Subcutaneous adipose tissue (tissue), 4 donors: ENCODE results near the gene TNFAIP8L2. TPM values are rescaled to one million over a fixed set of nuclear protein-coding genes. Genes with fewer than 3 reads are reported as not detected.

Experiments used
- CTCF ChIP-seq: fragments of 450-650 bp; IDR thresholded peaks from one replicate; pipeline ENCODE4 v1.5.1; 2016; ENCODE audit warnings: low read depth, mild to moderate bottlenecking, control low read depth, antibody characterized with exemption, moderate library complexity
- total RNA-seq, 4 donors: library from RNA; depleted of rRNA; stranded (reverse); fragments of >200 nt; gene quantifications; one replicate each; pipeline ENCODE4 v1.1.0, GENCODE V29; 2016

TNFAIP8L2 gene
- total RNA-seq, result 10 to 100 TPM in 2 of 4 donors, 1 to 10 TPM in 2; 5.7 to 30.9 (median 11.5) TPM

DNA sequence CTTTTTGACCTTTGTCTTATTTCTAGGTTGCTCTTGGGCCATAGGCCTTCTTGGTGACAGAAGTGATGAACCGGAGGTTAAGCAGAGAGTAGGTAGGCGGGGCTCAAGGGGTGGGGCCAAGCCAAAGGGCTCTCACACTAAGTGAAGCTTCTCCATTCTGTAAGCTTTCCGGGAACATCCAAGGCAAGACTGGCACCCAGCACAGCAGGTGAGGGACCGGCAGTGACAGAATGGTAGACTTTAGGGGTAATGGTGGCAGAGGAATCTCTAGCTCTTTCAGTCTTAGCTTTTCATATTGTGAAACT is at the start of gene TNFAIP8L2:
Gene TNFAIP8L2, plus strand, starts transcription at position 135 of the 305 bp plus-strand sequence. CDS start 2,049 bp downstream, outside the sequence.
- no peak for TF ChIP-seq CTCF

- no peak for TF ChIP-seq CTCF
These were observed 49.6 kb upstream of the TNFAIP8L2 start for GRCh38 chr1:151106894-151107293.

GRCh38 chr1:151108331-151108730 is 48.1 kb upstream of the TNFAIP8L2 start:
- TF ChIP-seq CTCF, result no peak

GRCh38 chr1:151113877-151114276 is 42.6 kb upstream of the TNFAIP8L2 start:
- no peak for TF ChIP-seq CTCF

GRCh38 chr1:151124763-151125403 is 31.6 kb upstream of the TNFAIP8L2 start:
- TF ChIP-seq CTCF, result no peak

DNA sequence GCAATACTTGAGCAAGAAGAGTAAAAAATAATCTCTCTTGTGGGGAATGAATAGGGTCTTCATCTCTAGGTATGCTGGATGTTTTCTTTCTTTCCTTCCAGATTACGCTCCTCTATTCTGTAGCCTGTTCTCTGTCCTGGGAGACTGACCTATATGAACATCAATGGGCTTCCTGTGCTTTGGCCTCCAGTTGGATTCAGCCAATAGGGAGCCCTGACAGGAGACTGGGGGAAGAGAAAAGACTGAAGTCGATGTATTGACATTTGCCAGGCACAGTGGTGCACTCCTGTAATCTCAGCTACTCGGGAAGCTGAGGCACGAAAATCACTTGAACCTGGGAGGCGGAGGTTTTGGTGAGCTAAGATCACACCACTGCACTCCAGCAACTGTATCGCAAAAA is 27.6 kb upstream of the TNFAIP8L2 start:
- TF ChIP-seq CTCF, result no peak

GRCh38 chr1:151130987-151131586 is 25.4 kb upstream of the TNFAIP8L2 start:
- TF ChIP-seq CTCF, result no peak
